CD4-positive, alpha-beta T cell treated with Interleukin-15 for 4 hours (primary cell): Measurements from ENCODE around the gene CPXM2.

ENCODE experiments used
- DNase-seq: peaks from one replicate; pipeline ENCODE4 v3.0.0-alpha.2; 2020; ENCODE audit warnings: low spot score

Gene CPXM2

GRCh38 chr10:123904834-123905409 lies 13.3 kb upstream of the CPXM2 start:
- DNase-seq = no peak

GRCh38 chr10:123903621-123904020 lies 12.0 kb upstream of the CPXM2 start:
- DNase-seq = no peak

DNA sequence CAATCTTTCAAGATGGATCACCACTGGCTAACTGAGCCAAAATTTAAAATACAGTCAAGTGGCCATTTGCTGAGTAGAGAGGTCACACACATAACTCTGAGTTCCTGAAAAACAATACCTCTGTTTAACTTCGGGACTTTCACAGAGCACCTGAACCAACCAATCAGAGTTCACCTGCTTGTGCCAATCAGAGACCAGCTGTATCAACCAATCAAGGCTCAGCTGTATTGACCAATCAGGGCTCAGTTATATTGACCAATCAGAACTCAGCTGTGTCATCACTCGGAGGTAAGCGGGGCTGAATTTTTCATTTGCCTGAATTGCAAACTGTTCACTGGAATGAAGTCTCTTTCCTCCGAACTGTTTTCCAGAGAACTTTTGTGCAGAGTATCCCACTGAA lies 10.0 kb upstream of the CPXM2 start:
- no peak for DNase-seq

DNA sequence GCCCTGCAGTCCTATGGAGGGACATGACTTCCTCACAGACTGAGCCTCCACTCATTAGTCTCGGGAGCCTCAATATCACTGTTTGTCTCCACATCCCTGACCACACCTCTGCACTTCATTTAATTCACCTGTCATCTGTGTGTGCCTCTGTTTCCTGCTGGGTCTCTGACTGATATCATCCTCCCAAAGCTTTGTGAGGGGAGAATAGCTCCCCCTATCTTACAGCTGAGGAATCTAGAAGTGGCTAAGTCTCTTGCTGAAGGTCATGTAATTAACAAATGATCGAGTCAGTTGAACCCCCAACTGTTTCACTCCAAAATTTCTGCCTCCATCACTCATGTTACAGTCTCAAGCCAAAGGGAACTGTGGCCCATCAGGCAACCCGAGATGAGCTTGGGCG lies 5.5 kb upstream of the CPXM2 start:
- DNase-seq = no peak

- DNase-seq = no peak
These were observed 4.8 kb upstream of the CPXM2 start for GRCh38 chr10:123896246-123896927.

DNA sequence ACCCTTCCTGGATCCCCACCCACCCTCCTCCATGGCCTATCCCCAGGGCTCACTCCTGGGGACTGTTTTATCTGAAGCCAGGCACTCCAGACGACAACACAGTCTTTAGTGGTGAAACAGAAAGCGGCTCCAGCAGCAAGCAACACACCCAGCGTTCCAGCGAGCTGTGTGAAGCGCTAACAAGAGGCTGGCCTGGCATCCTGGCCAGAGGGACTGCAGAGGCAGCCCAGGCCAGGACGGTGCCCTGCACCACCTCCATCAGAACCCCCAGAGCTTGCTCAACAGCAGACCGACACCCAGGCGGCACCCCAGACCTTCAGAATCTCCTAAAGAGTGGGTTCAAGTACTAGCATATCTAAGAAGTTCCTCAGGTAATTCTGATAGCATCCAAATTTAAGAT lies 2.0 kb upstream of the CPXM2 start:
- DNase-seq = no peak

DNA sequence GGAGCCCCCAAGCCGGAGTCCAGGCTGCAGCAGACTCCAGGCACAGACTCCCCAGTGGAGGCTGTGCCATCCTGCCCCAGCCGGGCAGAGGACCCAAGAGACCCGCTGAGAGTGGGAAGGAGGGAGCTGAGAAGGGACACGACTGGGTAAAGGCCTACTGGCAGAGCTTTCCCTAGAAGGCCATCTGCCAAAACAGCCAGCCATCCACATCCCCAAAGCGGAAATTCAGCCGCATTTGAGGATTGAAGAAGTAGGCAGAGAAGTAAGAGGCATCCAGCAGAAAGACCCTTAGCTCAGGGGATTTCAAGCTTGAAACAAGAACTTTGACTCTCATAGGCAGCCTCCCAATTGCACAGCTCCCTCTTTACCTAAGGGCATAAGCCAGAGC lies 857 bp downstream of the CPXM2 start:
- no peak for DNase-seq

GRCh38 chr10:123890226-123890625 lies 1.4 kb downstream of the CPXM2 start:
- DNase-seq = no peak

DNA sequence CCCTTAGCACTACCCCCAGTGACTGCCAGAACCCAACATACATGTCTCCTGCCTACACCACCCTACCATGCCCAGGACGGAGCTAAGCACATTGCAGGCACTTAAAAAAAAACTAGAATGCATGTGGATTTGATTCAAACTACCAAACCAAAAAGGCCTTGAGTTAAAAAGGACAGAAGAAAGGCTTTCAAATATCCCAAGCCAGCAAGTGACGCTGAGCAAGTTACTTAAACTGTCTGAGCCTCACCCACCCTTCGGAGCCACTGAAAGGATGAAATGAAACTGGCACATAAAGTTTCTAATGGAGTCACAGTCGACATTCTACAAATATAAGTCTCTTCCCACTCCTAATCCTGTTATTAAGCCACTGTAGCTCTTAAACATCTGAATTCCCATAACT lies 1.8 kb downstream of the CPXM2 start:
- DNase-seq = no peak

- DNase-seq = no peak
These were observed 2.9 kb downstream of the CPXM2 start for GRCh38 chr10:123888751-123889150.

GRCh38 chr10:123888256-123888655 lies 3.4 kb downstream of the CPXM2 start:
- no peak for DNase-seq

DNA sequence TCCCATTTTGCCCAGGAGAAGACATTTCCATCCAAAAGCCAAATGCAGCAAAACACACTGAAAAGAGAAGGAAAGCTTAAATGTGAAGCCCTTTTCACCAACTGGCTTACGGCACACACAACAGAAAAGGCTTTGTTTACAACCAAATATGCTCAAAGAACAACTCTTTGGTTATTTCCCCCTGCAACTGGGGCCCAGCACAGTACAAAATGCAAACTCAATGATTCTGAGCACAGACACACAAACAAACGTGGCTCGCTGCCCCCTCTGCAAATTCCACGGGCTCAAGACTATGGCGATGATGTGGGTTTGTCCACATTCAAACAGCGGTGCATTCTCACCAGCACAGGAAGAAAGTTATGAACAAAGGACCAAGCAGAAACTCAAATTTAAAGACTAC lies 5.3 kb downstream of the CPXM2 start:
- no peak for DNase-seq

- DNase-seq = no peak
These were observed 6.0 kb downstream of the CPXM2 start for GRCh38 chr10:123885406-123886170.

- no peak for DNase-seq
These were observed 6.7 kb downstream of the CPXM2 start for GRCh38 chr10:123884907-123885381.

- DNase-seq = no peak
These were observed 7.2 kb downstream of the CPXM2 start for GRCh38 chr10:123884351-123884906.

DNA sequence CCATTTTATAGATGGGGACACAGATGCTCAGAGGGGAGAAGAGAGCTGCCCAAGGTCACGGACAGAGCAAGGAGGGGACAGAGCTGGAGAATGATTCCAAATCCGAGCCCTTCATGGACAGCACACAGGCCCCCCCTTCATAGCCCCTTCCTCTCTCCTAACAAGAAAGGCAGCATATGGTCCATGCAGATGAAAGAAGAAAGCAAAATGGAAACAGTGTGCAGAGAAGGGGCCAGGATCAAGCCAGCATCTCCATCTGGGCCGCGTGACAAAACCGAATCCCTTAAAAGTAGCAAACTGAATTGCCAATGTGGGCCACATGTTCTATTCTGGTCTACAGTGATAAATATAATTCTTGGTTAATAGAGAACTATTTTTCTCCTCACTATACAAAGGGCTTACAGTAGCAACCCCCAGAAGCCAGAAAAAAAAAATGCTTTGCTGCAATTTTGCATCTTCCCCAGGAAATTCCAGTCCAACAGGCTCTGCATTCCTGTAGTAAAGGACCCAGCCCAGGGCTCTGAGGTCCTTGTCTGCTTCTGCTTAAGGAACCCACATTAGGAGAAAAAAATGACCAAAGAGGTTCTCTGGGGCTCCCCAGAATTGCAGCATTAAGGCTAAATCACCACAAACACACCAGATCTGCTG lies 7.8 kb downstream of the CPXM2 start:
- DNase-seq = no peak

DNA sequence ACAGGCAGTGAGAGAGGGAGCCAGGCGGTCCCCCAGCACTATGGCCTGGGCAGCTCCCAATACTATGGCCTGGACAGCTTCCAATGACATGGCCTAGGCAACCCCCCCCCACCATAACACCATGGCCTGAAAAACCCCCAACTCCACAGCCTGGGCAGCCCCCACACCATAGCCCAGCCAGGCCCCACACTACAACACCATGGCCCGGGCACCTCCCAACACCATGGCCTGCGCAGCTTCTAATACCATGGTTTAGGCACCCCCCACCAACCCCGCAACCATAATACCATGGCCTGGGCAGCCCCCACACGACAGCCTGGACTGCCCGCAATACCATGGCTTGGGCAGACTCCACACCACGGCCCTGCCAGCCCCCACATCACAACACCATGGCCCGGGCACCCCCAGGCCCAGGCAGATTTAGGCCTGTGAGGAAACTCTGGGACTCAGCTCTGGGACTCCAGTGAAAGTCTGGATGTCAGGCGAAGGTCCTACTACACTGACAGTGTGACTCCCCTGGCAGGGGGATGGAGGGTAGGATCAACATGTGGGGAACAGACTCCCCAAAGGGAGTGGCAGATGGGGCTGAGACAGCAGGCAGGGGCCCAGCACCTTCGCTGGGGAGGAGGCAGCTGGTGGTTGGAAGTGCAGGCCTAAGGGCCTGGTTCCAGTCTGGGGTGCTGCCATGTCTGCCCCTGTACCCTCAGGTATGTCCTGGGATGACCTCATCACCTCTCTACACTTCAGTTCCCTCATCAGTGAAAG lies 8.7 kb downstream of the CPXM2 start:
- no peak for DNase-seq

- no peak for DNase-seq
These were observed 9.4 kb downstream of the CPXM2 start for GRCh38 chr10:123882177-123882576.

GRCh38 chr10:123879606-123880257 lies 11.9 kb downstream of the CPXM2 start:
- no peak for DNase-seq

GRCh38 chr10:123878666-123879303 lies 12.8 kb downstream of the CPXM2 start:
- no peak for DNase-seq

DNA sequence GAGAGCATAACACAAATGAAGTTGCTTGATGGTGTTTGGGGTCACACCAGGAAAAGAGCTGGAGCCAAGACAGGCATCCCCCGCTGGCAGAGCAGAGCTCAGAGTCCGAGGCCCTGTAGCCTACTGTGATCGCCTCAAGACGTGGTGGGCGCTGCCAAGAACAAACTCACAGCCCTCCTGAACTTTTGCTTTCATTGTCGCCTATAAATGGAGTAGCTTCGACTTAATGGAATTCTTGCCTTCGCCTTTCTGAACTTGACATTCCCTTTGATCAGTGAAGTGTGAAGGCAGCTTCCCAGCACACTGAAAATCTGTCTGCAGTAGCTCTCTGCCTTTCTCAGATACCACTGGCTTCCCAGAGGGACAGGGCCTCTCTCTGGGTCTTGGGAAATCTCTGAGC lies 21.3 kb downstream of the CPXM2 start:
- no peak for DNase-seq
